ENCODE measurements around the gene PIK3C2G.

DNA sequence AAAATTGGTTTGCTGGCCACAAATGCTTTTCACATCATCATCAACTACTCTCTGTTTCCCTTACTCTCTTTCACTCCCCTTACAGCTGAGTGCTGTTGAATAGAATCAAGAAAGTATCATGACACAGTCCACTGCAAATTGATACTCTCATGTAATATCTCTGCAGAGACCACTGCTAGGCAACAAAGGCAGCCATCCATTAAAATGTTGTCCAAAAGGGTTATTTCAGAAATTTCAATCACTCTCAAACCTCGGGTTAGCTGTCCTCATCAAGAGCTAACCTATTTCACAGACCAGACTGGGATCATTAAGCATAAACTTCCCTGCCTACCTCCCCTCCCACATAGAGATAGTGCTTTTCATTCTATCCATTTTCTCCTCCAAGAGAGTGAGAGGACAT lies 289.8 kb downstream of the PIK3C2G start:
- TF ChIP-seq, protein P1, sequence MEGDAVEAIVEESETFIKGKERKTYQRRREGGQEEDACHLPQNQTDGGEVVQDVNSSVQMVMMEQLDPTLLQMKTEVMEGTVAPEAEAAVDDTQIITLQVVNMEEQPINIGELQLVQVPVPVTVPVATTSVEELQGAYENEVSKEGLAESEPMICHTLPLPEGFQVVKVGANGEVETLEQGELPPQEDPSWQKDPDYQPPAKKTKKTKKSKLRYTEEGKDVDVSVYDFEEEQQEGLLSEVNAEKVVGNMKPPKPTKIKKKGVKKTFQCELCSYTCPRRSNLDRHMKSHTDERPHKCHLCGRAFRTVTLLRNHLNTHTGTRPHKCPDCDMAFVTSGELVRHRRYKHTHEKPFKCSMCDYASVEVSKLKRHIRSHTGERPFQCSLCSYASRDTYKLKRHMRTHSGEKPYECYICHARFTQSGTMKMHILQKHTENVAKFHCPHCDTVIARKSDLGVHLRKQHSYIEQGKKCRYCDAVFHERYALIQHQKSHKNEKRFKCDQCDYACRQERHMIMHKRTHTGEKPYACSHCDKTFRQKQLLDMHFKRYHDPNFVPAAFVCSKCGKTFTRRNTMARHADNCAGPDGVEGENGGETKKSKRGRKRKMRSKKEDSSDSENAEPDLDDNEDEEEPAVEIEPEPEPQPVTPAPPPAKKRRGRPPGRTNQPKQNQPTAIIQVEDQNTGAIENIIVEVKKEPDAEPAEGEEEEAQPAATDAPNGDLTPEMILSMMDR (IDR thresholded peaks at IDR 0.05; ENCODE audit: insufficient read depth, low read length) = no peak
- TF ChIP-seq POLR2AphosphoS5 (IDR thresholded peaks at IDR 0.05; ENCODE audit: low read depth) = no peak
- TF ChIP-seq, protein P2, sequence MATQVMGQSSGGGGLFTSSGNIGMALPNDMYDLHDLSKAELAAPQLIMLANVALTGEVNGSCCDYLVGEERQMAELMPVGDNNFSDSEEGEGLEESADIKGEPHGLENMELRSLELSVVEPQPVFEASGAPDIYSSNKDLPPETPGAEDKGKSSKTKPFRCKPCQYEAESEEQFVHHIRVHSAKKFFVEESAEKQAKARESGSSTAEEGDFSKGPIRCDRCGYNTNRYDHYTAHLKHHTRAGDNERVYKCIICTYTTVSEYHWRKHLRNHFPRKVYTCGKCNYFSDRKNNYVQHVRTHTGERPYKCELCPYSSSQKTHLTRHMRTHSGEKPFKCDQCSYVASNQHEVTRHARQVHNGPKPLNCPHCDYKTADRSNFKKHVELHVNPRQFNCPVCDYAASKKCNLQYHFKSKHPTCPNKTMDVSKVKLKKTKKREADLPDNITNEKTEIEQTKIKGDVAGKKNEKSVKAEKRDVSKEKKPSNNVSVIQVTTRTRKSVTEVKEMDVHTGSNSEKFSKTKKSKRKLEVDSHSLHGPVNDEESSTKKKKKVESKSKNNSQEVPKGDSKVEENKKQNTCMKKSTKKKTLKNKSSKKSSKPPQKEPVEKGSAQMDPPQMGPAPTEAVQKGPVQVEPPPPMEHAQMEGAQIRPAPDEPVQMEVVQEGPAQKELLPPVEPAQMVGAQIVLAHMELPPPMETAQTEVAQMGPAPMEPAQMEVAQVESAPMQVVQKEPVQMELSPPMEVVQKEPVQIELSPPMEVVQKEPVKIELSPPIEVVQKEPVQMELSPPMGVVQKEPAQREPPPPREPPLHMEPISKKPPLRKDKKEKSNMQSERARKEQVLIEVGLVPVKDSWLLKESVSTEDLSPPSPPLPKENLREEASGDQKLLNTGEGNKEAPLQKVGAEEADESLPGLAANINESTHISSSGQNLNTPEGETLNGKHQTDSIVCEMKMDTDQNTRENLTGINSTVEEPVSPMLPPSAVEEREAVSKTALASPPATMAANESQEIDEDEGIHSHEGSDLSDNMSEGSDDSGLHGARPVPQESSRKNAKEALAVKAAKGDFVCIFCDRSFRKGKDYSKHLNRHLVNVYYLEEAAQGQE (IDR thresholded peaks at IDR 0.05; ENCODE audit: insufficient replicate concordance, low read depth) = no peak
- no peak for TF ChIP-seq GABPA (IDR thresholded peaks at IDR 0.05; ENCODE audit: low read depth)
- TF ChIP-seq SPI1 (IDR thresholded peaks at IDR 0.05; ENCODE audit: borderline replicate concordance, low read depth) = no peak

Data from HL-60 (cell line).